ENCODE data around the gene TMEM186.

Gene TMEM186

DNA sequence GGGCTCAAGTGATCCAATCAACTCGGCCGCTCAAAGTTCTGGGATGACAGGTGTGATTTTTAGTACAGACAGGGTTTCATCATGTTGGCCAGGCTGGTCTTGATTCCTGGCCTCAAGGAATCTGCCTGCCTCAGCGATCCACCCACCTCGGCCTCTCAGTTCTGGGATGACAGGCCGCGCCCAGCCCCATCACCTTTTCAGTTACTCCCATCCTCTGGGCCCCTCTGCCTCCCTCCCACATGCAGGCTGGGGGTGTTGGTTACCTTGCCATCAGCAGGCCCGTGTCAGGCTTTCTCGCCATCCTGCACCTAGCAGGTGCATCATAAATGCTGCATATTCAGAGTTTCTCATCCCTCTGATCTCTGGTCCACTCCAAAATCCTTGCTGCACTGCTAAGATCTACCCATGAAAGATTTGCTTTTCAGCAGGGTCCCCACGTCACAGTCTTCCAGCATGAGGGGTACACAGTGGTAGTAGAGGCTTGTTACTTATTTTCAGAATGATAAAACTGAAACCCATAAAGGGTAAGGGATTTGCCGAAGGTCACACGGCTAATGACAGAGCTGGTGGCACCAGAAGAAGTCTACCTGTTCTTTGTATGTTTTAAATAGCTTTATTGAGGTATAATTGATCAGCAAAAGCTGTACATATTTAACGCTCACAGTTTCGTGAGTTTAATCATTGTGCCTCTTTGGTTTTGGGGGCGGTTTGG, 16.8 kb upstream of the TMEM186 start:
- no peak for TF ChIP-seq CTCF (IDR thresholded peaks at IDR 0.05)

DNA sequence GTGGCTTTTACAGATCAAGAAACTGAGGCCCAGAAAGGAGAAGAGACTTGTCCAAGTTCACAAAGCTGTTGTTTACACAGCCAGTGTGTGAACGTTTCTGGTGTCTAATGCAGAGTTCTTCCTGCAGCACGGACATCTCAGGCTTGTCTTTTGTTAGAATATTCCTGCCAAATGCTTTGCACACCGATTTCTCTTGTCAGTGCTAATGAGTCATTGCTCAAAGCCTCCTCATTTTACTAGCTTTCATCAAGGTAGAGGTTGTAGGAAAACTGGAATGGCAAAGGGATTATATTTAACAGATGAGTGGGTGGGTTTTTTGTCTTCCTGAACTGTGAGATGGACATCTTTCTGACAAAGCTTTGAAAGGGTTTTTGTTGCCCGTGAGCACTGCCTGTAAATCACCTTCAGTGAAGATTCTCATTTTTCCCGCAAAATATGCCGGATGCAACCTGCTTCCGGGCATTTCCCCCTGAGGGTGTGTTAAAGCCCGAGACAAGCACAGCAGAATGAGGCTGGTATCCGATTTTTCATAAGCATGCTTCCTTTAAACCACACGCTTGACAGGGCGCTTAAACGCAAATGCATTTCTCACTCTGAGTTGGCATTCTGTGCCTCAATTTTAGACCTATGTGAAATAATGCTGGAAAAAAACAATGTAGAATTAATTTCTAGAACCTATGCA, 14.9 kb upstream of the TMEM186 start:
- no peak for TF ChIP-seq CTCF (IDR thresholded peaks at IDR 0.05)

GRCh38 chr16:8808613-8809353, 11.3 kb upstream of the TMEM186 start:
- TF ChIP-seq CTCF (IDR thresholded peaks at IDR 0.05): no peak

DNA sequence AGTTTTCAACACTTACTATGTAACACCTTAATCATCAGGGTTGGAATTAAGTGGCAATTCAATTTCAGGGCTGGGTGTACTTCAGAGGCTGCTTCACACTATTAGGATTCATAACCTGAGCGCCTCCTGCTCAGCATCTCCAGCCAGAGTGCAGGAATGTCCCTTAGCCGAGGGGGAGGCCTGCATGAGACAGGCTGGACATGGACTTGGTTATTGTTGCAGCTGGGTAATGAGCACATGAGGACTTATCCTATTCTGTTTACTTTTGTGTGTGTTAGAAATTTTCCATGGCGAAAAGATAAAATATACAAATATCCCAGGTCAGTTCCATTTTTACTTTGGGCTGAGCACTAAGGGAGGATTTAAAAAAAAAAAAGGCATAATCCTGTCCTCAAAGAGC, 10.6 kb upstream of the TMEM186 start:
- TF ChIP-seq CTCF (IDR thresholded peaks at IDR 0.05): no peak

- TF ChIP-seq CTCF (IDR thresholded peaks at IDR 0.05): no peak
Observed at GRCh38 chr16:8807189-8807588, 9.8 kb upstream of the TMEM186 start.

GRCh38 chr16:8806272-8806983, 9.0 kb upstream of the TMEM186 start:
- TF ChIP-seq CTCF (IDR thresholded peaks at IDR 0.05): no peak

DNA sequence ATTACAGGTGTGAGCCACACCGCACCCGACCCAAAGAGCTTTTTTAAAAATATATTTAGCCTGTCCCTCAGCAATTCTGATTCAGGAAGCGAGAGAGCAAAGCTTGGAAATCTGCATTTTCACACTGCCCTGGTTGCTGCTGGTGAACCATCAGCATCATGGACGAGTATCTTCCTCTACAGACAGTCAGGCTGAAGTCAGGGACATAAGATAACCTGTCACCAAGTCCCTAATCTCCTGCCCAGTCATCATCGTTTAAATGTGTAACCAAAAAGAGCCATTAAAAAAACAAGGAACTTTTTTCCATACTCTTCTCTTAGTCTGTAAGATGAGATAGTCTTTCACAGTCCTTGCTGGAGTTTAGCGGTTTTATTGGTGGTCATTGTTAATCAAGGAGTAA, 6.9 kb upstream of the TMEM186 start:
- TF ChIP-seq CTCF (IDR thresholded peaks at IDR 0.05): no peak

Measured in LNCAP (cell line).